ENCODE data around the gene TDRD3. TPM values are rescaled to one million over a fixed set of nuclear protein-coding genes. Genes with fewer than 3 reads are reported as not detected.

Gene TDRD3
- 10 to 100 TPM; 21.0 to 25.9 TPM for total RNA-seq

GRCh38 chr13:60396783-60397703 lies at the start of gene TDRD3:
TDRD3 (plus strand) TSS chr13:60397220; CDS start chr13:60397365, 145 bp downstream.
- Histone ChIP-seq H3K9ac (ENCODE audit: low read depth in 2 of 2, low read length in 2 of 2) (peak within 1 kb of the TSS; percentile 79 to 95), H3K27ac (peak within 1 kb of the TSS; percentile 97), H3K9me3 (no peaks in the 10 kb centered on the region), H3K27me3 (no peaks in the 10 kb centered on the region), H3K4me1 (peaks cover 7% of the 10 kb centered on the region), H3K36me3 (no peaks in the 10 kb centered on the region), H3K4me3 (peak within 1 kb of the TSS; percentile 45)
- DNase-seq, result peak; percentile 87
- TF ChIP-seq CTCF (IDR thresholded peaks at IDR 0.05), result peak; percentile 81
- intact Hi-C loops (cut with DNase I), result no loop called here

- H3K27ac ChIP-seq, result no peak overlapping the region
- H3K36me3 ChIP-seq, result no peaks in the 10 kb centered on the region
- no peak overlapping the region for H3K4me3 ChIP-seq
- H3K9ac ChIP-seq (ENCODE audit: low read depth in 2 of 2, low read length in 2 of 2), result no peak overlapping the region
- TF ChIP-seq CTCF (IDR thresholded peaks at IDR 0.05), result no peak
- no peaks in the 10 kb centered on the region for H3K4me1 ChIP-seq
- no peaks in the 10 kb centered on the region for H3K9me3 ChIP-seq
- no peak for DNase-seq
- intact Hi-C loops (cut with DNase I), result no loop called here
- no peaks in the 10 kb centered on the region for H3K27me3 ChIP-seq
Observed at GRCh38 chr13:60347690-60348089, 49.3 kb upstream of the TDRD3 start.

- no peak for TF ChIP-seq CTCF (IDR thresholded peaks at IDR 0.05)
- intact Hi-C loops (cut with DNase I), result no loop called here
- DNase-seq, result no peak
- Histone ChIP-seq H3K9ac (ENCODE audit: low read depth in 2 of 2, low read length in 2 of 2) (no peak overlapping the region), H3K9me3 (no peaks in the 10 kb centered on the region), H3K27ac (no peak overlapping the region), H3K36me3 (no peaks in the 10 kb centered on the region), H3K4me3 (no peak overlapping the region), H3K4me1 (no peaks in the 10 kb centered on the region), H3K27me3 (no peaks in the 10 kb centered on the region)
Observed at GRCh38 chr13:60348097-60348496, 48.9 kb upstream of the TDRD3 start.

GRCh38 chr13:60351326-60351725 lies 45.7 kb upstream of the TDRD3 start:
- Histone ChIP-seq H3K27me3 (no peaks in the 10 kb centered on the region), H3K27ac (no peak overlapping the region), H3K9me3 (no peaks in the 10 kb centered on the region), H3K4me3 (no peak overlapping the region), H3K9ac (ENCODE audit: low read depth in 2 of 2, low read length in 2 of 2) (no peak overlapping the region), H3K4me1 (no peaks in the 10 kb centered on the region), H3K36me3 (no peaks in the 10 kb centered on the region)
- intact Hi-C loops (cut with DNase I), result no loop called here
- DNase-seq, result no peak
- no peak for TF ChIP-seq CTCF (IDR thresholded peaks at IDR 0.05)

GRCh38 chr13:60351855-60352615 lies 45.0 kb upstream of the TDRD3 start:
- intact Hi-C loops (cut with DNase I), result no loop called here
- TF ChIP-seq CTCF (IDR thresholded peaks at IDR 0.05), result no peak
- Histone ChIP-seq H3K4me3 (no peak overlapping the region), H3K9me3 (no peaks in the 10 kb centered on the region), H3K9ac (ENCODE audit: low read depth in 2 of 2, low read length in 2 of 2) (no peak overlapping the region), H3K4me1 (no peaks in the 10 kb centered on the region), H3K27me3 (no peaks in the 10 kb centered on the region), H3K36me3 (no peaks in the 10 kb centered on the region), H3K27ac (no peak overlapping the region)
- DNase-seq, result no peak

All from colonic mucosa (tissue), 4 donors.